CD4-positive, alpha-beta T cell (primary cell): Measurements from ENCODE around the gene CGB2. TPM values are rescaled to one million over a fixed set of nuclear protein-coding genes. Genes with fewer than 3 reads are reported as not detected.
"Not testable (repeated sequence)": the region's sequence is repeated elsewhere in the genome, so short reads cannot be mapped to it uniquely, and the experiment has no call there.

ENCODE experiments used
- ATAC-seq: fragments of 200-7000 bp; cut with Tn5 transposase; one replicate; pipeline ENCODE4 v1.10.0; 2022; ENCODE audit warnings: mild to moderate bottlenecking; ENCODE audit not compliant: poor library complexity
- CTCF ChIA-PET: fragments of 350-600 bp; sonication (Branson Sonifier 250); formaldehyde crosslinking; loops from one replicate; lab custom pipeline; 2021; ENCODE audit warnings: antibody characterized with exemption, inconsistent platforms; lab: Charles Lee
- POLR2A ChIA-PET: fragments of 350-600 bp; sonication (Branson Sonifier 250); formaldehyde crosslinking; loops from one replicate; lab custom pipeline; 2021; ENCODE audit warnings: antibody characterized with exemption, inconsistent platforms; lab: Charles Lee
- DNase-seq, 14 experiments: peaks; one replicate each; pipeline ENCODE4 v3.0.0-alpha.2; 2013 to 2020; ENCODE audit warnings: mixed read lengths in 2 of 14
- H3K27ac ChIP-seq, 2 donors: one replicate each; pipeline versions ENCODE4 v1.5.1 to v1.7.0; 2013; ENCODE audit warnings: low read length in 2 of 2, low read depth in 1 of 2, mild to moderate bottlenecking in 1 of 2
- H3K27me3 ChIP-seq, 2 experiments: 1 replicate in 1 of 2; 2 replicates in 1 of 2; pipeline versions ENCODE4 v1.6.1 to v1.7.0; 2013; ENCODE audit warnings: low read length in 2 of 2, control low read depth in 1 of 2, mild to moderate bottlenecking in 1 of 2, moderate library complexity in 1 of 2; ENCODE audit not compliant: insufficient read depth in 2 of 2, control insufficient read depth in 1 of 2
- H3K36me3 ChIP-seq: one replicate; pipeline ENCODE4 v1.6.1; 2013; ENCODE audit warnings: low read length, control low read depth; ENCODE audit not compliant: insufficient read depth
- H3K4me1 ChIP-seq: one replicate; pipeline ENCODE4 v1.6.1; 2013; ENCODE audit warnings: low read length, control low read depth; ENCODE audit not compliant: insufficient read depth
- H3K4me3 ChIP-seq: one replicate; pipeline ENCODE4 v1.5.1; 2013; ENCODE audit warnings: mild to moderate bottlenecking, low read length, moderate library complexity
- H3K9me3 ChIP-seq, 2 experiments: 1 replicate in 1 of 2; 2 replicates in 1 of 2; pipeline versions ENCODE4 v1.6.1 to v1.7.0; 2013; ENCODE audit warnings: low read length in 2 of 2, mild to moderate bottlenecking in 2 of 2, control low read depth in 1 of 2, moderate library complexity in 1 of 2; ENCODE audit not compliant: control insufficient read depth in 1 of 2, insufficient read depth in 1 of 2
- H3K27ac Mint-ChIP-seq: one replicate; pipeline ENCODE4 v1.8.0; 2020; ENCODE audit warnings: mixed read lengths
- H3K27me3 Mint-ChIP-seq: one replicate; pipeline ENCODE4 v1.8.0; 2021; ENCODE audit warnings: mixed read lengths
- H3K36me3 Mint-ChIP-seq: one replicate; pipeline ENCODE4 v1.8.0; 2021; ENCODE audit warnings: low read depth, mixed read lengths
- H3K4me1 Mint-ChIP-seq: one replicate; pipeline ENCODE4 v1.8.0; 2021; ENCODE audit warnings: low read depth, mixed read lengths
- H3K4me3 Mint-ChIP-seq: one replicate; pipeline ENCODE4 v1.8.0; 2020; ENCODE audit warnings: mild to moderate bottlenecking, mixed read lengths
- H3K9me3 Mint-ChIP-seq: one replicate; pipeline ENCODE4 v1.8.0; 2020; ENCODE audit warnings: mixed read lengths
- intact Hi-C, 2 experiments: fragments of 100-400 bp; cut with DNase I in 1 of 2; cut with micrococcal nuclease in 1 of 2; formaldehyde crosslinking; loops; one replicate each; pipeline versions ENCODE4 v1.15.1 to v1.9.0; 2023 to 2025; cut with DNase I, micrococcal nuclease
- total RNA-seq, 174 experiments: library from RNA in 2 of 174; stranded (reverse) in 2 of 174; gene quantifications; one replicate each; pipeline ENCODE4 v1.2.3 and lab custom pipeline; 2021 to 2026
- TF ChIP-seq, protein P1 (sequence below): fragments of 200-600 bp; IDR thresholded peaks from one replicate; pipeline ENCODE4 v1.8.0; 2022; ENCODE audit warnings: antibody characterized with exemption, mild to moderate bottlenecking

CGB2 gene
- total RNA-seq, 2 experiments from 2014 or later: not detected

DNA sequence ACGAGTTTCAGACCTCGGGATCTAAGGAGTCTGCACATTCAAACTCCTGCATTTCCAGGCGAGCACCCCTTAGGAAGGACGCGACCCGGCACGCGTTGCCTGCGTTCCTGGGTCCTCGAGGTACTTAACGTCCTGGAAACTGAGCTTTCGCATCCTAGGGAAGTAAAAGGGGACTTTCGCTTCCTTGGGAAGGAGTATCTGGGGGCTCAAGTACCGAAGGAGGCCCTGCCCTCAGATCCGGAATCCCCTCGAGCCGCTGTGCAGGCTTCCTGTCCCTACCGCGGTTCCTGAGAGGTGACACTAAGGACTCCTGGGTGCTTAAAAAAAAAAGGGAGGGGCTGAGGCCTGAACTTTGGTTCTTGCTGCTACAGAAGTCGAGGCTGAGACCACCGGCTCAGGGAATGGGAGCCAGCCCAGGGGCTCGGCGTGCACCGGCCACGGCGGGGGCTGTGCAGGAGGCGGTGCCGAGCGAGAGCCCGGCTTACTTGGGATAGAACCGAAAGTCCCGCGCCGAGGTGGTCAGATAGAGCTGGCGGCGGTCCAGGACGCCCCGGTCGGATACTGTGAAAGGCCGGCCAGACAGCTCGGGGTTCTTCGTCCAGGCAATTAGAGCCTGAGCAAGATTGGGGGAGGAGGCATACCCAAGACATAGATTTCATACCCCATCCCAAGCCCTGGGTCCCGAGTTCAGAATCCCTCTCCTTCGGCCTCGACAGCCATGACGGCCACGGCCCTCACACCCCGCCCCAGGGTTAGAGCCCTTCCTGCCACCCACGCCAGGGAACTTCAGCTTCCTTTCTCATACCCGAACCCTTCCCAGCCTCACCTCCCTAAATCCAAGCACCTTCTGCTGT lies 13.1 kb upstream of the CGB2 start:
- peak overlapping the region; percentile 38 for H3K27ac Mint-ChIP-seq

DNA sequence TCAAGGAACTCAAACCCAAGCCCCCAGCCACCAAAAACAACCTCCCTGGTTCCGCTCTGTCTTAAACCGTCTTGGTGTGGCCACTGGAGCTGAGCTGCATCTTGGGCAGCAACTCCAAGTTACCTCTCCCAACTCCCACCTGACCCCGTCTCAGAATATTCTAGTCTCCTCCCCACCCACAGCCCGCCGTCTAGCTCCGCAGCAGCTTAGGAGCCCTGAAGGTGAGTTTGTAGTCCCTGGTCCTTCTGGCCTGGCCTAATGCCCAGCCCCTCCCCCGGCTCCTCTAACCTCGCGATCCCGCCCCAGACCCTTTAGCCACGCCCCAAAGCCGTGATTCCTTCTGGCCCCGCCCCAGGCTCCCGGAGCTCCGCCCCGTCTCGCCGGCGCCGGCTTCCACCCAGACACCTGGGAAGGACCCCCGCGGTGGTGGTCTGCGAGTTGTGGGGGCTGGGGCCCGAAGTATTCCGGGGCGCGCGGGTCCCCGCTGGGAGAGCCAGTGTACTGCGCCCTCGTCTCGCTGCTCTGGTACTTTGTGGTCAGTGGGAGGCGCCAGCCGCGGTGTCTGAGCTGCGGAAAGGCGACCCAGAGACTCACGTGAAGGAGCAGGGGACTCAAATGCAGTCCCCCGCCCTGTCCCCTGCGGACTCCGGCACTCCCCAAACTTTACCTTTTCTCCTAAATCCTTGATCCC lies 12.3 kb upstream of the CGB2 start:
- TF ChIP-seq, protein P1, sequence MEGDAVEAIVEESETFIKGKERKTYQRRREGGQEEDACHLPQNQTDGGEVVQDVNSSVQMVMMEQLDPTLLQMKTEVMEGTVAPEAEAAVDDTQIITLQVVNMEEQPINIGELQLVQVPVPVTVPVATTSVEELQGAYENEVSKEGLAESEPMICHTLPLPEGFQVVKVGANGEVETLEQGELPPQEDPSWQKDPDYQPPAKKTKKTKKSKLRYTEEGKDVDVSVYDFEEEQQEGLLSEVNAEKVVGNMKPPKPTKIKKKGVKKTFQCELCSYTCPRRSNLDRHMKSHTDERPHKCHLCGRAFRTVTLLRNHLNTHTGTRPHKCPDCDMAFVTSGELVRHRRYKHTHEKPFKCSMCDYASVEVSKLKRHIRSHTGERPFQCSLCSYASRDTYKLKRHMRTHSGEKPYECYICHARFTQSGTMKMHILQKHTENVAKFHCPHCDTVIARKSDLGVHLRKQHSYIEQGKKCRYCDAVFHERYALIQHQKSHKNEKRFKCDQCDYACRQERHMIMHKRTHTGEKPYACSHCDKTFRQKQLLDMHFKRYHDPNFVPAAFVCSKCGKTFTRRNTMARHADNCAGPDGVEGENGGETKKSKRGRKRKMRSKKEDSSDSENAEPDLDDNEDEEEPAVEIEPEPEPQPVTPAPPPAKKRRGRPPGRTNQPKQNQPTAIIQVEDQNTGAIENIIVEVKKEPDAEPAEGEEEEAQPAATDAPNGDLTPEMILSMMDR: no peak
- ATAC-seq (peak; percentile 45), DNase-seq (peak; percentile 33 to 80 (median 60))
- peaks cover 5% of the 10 kb centered on the region for H3K36me3 Mint-ChIP-seq
- peaks cover 25% of the 10 kb centered on the region for H3K4me1 Mint-ChIP-seq
- POLR2A ChIA-PET: interaction anchor here (0.6 to 3.2 kb wide), 4 partner anchors 24 to 52 kb away, joined by 3 to 15 read pairs (median 3); partner anchors contain the start of genes GYS1 and RUVBL2
- H3K4me1 ChIP-seq: peaks cover 40% of the 10 kb centered on the region
- CTCF ChIA-PET: interaction anchor here (0.6 to 1.2 kb wide), 4 partner anchors 20 to 177 kb away, joined by 3 to 4 read pairs (median 4); no protein-coding TSS in a partner anchor
- H3K9me3 Mint-ChIP-seq: no peaks in the 10 kb centered on the region
- intact Hi-C loops: loop anchor here in 1 of 2 experiments (2.0 to 5.0 kb wide), 2 partner anchors 27 to 38 kb away; partner anchors contain the start of genes CGB7, GYS1 and RUVBL2
- H3K9me3 ChIP-seq: no peaks in the 10 kb centered on the region
- H3K36me3 ChIP-seq: no peaks in the 10 kb centered on the region
- H3K27me3 Mint-ChIP-seq: peaks cover 5% of the 10 kb centered on the region
- H3K27ac Mint-ChIP-seq: peak overlapping the region; percentile 38
- peaks cover 0 to 4% of the 10 kb centered on the region in 2 experiments for H3K27me3 ChIP-seq
- H3K27ac ChIP-seq: no peak overlapping the region
- H3K4me3 Mint-ChIP-seq: peak overlapping the region; percentile 90
- H3K4me3 ChIP-seq: peak overlapping the region; percentile 63

More for the DNA sequence above, 13.1 kb upstream of the CGB2 start:
- ChIA-PET CTCF (interaction anchor here (1.2 to 1.5 kb wide), 5 partner anchors 19 to 176 kb away, joined by 3 to 14 read pairs (median 3); partner anchors contain the start of genes GYS1 and RUVBL2), POLR2A (interaction anchor here (0.8 to 3.2 kb wide), 6 partner anchors 18 to 96 kb away, joined by 3 to 15 read pairs (median 4); partner anchors contain the start of genes FTL, GYS1, LIN7B and RUVBL2)
- DNase-seq: peak in 4 of 14 experiments; percentile 45 to 59 (median 50)
- H3K9me3 ChIP-seq, H3K9me3 Mint-ChIP-seq, H3K36me3 Mint-ChIP-seq, H3K27ac ChIP-seq, H3K36me3 ChIP-seq, H3K27me3 Mint-ChIP-seq, H3K27me3 ChIP-seq: not testable (repeated sequence)
- Histone ChIP-seq H3K4me3 (peak overlapping the region; percentile 63), H3K4me1 (peaks cover 40% of the 10 kb centered on the region)
- intact Hi-C loops: loop anchor here in 1 of 2 experiments (2.0 to 5.0 kb wide), 2 partner anchors 26 to 39 kb away; partner anchors contain the start of genes CGB7, GYS1 and RUVBL2
- H3K4me1 Mint-ChIP-seq: peaks cover 25% of the 10 kb centered on the region
- ATAC-seq: peak; percentile 21
- peak overlapping the region; percentile 90 for H3K4me3 Mint-ChIP-seq

DNA sequence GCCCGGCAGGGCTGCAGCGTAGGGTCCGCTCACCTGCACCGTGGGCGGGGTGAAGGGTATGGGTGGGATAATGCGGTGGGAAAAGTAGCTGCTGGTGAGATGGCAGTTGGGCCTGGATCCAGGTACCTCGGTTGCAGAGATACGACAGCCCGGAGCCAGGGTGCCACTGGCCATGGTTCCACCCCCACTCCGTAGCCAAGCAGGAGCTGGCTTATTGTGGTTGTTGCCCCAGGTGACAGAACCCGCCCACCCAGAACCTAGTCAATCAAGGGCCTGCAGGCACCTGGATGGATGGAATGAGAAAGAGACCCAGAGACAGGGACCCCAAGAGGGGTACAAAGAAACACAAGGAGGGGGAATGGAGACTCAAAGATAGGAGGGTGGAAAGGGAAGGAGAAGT lies 11.3 kb upstream of the CGB2 start:
- DNase-seq (no peak), ATAC-seq (no peak)
- intact Hi-C loops: no loop called here
- no peaks in the 10 kb centered on the region for H3K9me3 Mint-ChIP-seq
- H3K27ac Mint-ChIP-seq: no peak overlapping the region
- Histone ChIP-seq H3K27ac (no peak overlapping the region), H3K9me3 (no peaks in the 10 kb centered on the region), H3K4me3 (no peak overlapping the region), H3K27me3 (peaks cover 0 to 4% of the 10 kb centered on the region in 2 experiments), H3K4me1 (peaks cover 40% of the 10 kb centered on the region), H3K36me3 (no peaks in the 10 kb centered on the region)
- H3K4me3 Mint-ChIP-seq: peak overlapping the region; percentile 90
- ChIA-PET CTCF (interaction anchor here (1.1 kb wide), 1 partner anchor 21 kb away, joined by 4 read pairs; no protein-coding TSS in a partner anchor), POLR2A (interaction anchor here (3.2 kb wide), 1 partner anchor 27 kb away, joined by 15 read pairs; the partner anchor contains the start of genes GYS1 and RUVBL2)
- TF ChIP-seq, protein P1: no peak
- H3K36me3 Mint-ChIP-seq: peaks cover 5% of the 10 kb centered on the region
- H3K27me3 Mint-ChIP-seq: peaks cover 5% of the 10 kb centered on the region
- H3K4me1 Mint-ChIP-seq: peaks cover 25% of the 10 kb centered on the region
